Activated naive CD4-positive, alpha-beta T cell (primary cell): ENCODE results near the gene EFCAB12.
"Not testable (repeated sequence)": the region's sequence is repeated elsewhere in the genome, so short reads cannot be mapped to it uniquely, and the experiment has no call there.

ENCODE experiments used
- DNase-seq, 4 experiments: peaks; one replicate each; lab custom pipeline; 2025; lab: John Stamatoyannopoulos, UW

Gene EFCAB12

GRCh38 chr3:129419476-129419875 is 9.0 kb downstream of the EFCAB12 start:
- DNase-seq: no peak

GRCh38 chr3:129418041-129418973 is 10.1 kb downstream of the EFCAB12 start:
- DNase-seq: no peak

- no peak for DNase-seq
These were observed 11.1 kb downstream of the EFCAB12 start for GRCh38 chr3:129417326-129417725.

- DNase-seq: no peak
These were observed 12.0 kb downstream of the EFCAB12 start for GRCh38 chr3:129416415-129416814.

GRCh38 chr3:129415830-129416229 is 12.6 kb downstream of the EFCAB12 start:
- DNase-seq: no peak

- no peak for DNase-seq
These were observed 13.1 kb downstream of the EFCAB12 start for GRCh38 chr3:129415378-129415777.

GRCh38 chr3:129413687-129414506 is 14.5 kb downstream of the EFCAB12 start:
- DNase-seq: no peak

- not testable (repeated sequence) for DNase-seq
These were observed 15.2 kb downstream of the EFCAB12 start for GRCh38 chr3:129413238-129413637.

- no peak for DNase-seq
These were observed 15.8 kb downstream of the EFCAB12 start for GRCh38 chr3:129412542-129413198.

GRCh38 chr3:129410971-129411370 is 17.5 kb downstream of the EFCAB12 start:
- DNase-seq: no peak

- DNase-seq: no peak
These were observed 18.9 kb downstream of the EFCAB12 start for GRCh38 chr3:129409541-129409940.

- DNase-seq: no peak
These were observed 23.8 kb downstream of the EFCAB12 start for GRCh38 chr3:129404610-129405009.

GRCh38 chr3:129404130-129404529 is 24.3 kb downstream of the EFCAB12 start:
- no peak for DNase-seq

- no peak for DNase-seq
These were observed 25.0 kb downstream of the EFCAB12 start for GRCh38 chr3:129403450-129403849.

- no peak for DNase-seq
These were observed 25.8 kb downstream of the EFCAB12 start for GRCh38 chr3:129402616-129403015.

GRCh38 chr3:129402210-129402609 is 26.2 kb downstream of the EFCAB12 start:
- no peak for DNase-seq

GRCh38 chr3:129399895-129400357 is 28.5 kb downstream of the EFCAB12 start:
- no peak for DNase-seq

- DNase-seq: peak in 3 of 4 experiments; percentile 15 to 49 (median 45)
These were observed 29.1 kb downstream of the EFCAB12 start for GRCh38 chr3:129399145-129399894.

GRCh38 chr3:129398803-129399144 is 29.7 kb downstream of the EFCAB12 start:
- DNase-seq: no peak

- DNase-seq: not testable (repeated sequence)
These were observed 34.5 kb downstream of the EFCAB12 start for GRCh38 chr3:129393760-129394564.

GRCh38 chr3:129393271-129393670 is 35.2 kb downstream of the EFCAB12 start:
- no peak for DNase-seq
